CD14-positive monocyte (primary cell): ENCODE measurements around the gene CELSR3. TPM values are rescaled to one million over a fixed set of nuclear protein-coding genes. Genes with fewer than 3 reads are reported as not detected.

Experiments used
- DNase-seq, 3 donors: peaks; one replicate each; pipeline ENCODE4 v3.0.0-alpha.2; 2011 to 2022
- H2AFZ ChIP-seq: 2 replicates; pipeline ENCODE4 v1.6.0; 2012; ENCODE audit warnings: mild to moderate bottlenecking, low read depth, low read length, inconsistent platforms; ENCODE audit not compliant: insufficient read depth, poor library complexity, severe bottlenecking
- H3K27ac ChIP-seq, 2 donors: 1 replicate in 1 of 2; 2 replicates in 1 of 2; pipeline ENCODE4 v1.5.1; 2012 to 2013; ENCODE audit warnings: low read length in 2 of 2, control low read depth in 1 of 2, inconsistent platforms in 1 of 2, low read depth in 1 of 2, mild to moderate bottlenecking in 1 of 2
- H3K27me3 ChIP-seq, 2 donors: one replicate each; pipeline versions ENCODE4 v1.6.0 to v1.6.1; 2011 to 2013; ENCODE audit warnings: low read length in 2 of 2; ENCODE audit not compliant: control insufficient read depth in 2 of 2, insufficient read depth in 2 of 2
- H3K36me3 ChIP-seq, 2 donors: replicated peaks in 1 of 2; 1 replicate in 1 of 2; 2 replicates in 1 of 2; pipeline versions ENCODE4 v1.5.1 to v1.6.1; 2012 to 2013; ENCODE audit warnings: low read length in 2 of 2, control low read depth in 1 of 2, inconsistent platforms in 1 of 2, mild to moderate bottlenecking in 1 of 2; ENCODE audit not compliant: insufficient read depth in 2 of 2, control insufficient read depth in 1 of 2
- H3K4me1 ChIP-seq, 2 donors: 1 replicate in 1 of 2; 2 replicates in 1 of 2; pipeline versions ENCODE4 v1.5.1 to v1.6.1; 2012 to 2013; ENCODE audit warnings: low read length in 2 of 2, control low read depth in 1 of 2, inconsistent platforms in 1 of 2, mild to moderate bottlenecking in 1 of 2, moderate library complexity in 1 of 2; ENCODE audit not compliant: insufficient read depth in 2 of 2, control insufficient read depth in 1 of 2
- H3K4me2 ChIP-seq: replicated peaks from 2 replicates; pipeline ENCODE3; 2012; ENCODE audit warnings: low read length, moderate library complexity, mild to moderate bottlenecking; ENCODE audit not compliant: poor library complexity, severe bottlenecking; ENCODE audit errors: extremely low read depth
- H3K4me3 ChIP-seq, 3 experiments: fragments of 200-600 bp in 1 of 3; sonication (generic) in 1 of 3; replicated peaks in 1 of 3; 1 replicate in 2 of 3; 2 replicates in 1 of 3; pipeline ENCODE4 v1.5.1; 2011 to 2013; ENCODE audit warnings: low read length in 3 of 3, mild to moderate bottlenecking in 3 of 3, control low read depth in 2 of 3, low read depth in 2 of 3, inconsistent platforms in 1 of 3, moderate library complexity in 1 of 3
- H3K79me2 ChIP-seq: 2 replicates; pipeline ENCODE4 v1.6.0; 2012; ENCODE audit warnings: mild to moderate bottlenecking, control low read depth, inconsistent platforms, low read length, moderate library complexity; ENCODE audit not compliant: insufficient read depth
- H3K9ac ChIP-seq: 2 replicates; pipeline ENCODE4 v1.6.0; 2017; ENCODE audit warnings: low read length, mild to moderate bottlenecking; ENCODE audit not compliant: insufficient read depth, poor library complexity, severe bottlenecking
- H3K9me3 ChIP-seq, 2 donors: replicated peaks in 1 of 2; 1 replicate in 1 of 2; 2 replicates in 1 of 2; pipeline versions ENCODE4 v1.5.1 to v1.6.1; 2012 to 2013; ENCODE audit warnings: low read length in 2 of 2, control low read depth in 1 of 2; ENCODE audit not compliant: control insufficient read depth in 1 of 2, insufficient read depth in 1 of 2
- H4K20me1 ChIP-seq: 2 replicates; pipeline ENCODE4 v1.6.0; 2012; ENCODE audit warnings: mild to moderate bottlenecking, low read length, control low read depth, moderate library complexity; ENCODE audit not compliant: insufficient read depth
- H3K27ac Mint-ChIP-seq, 7 donors: one replicate each; pipeline ENCODE4 v1.8.0; 2020; ENCODE audit warnings: mild to moderate bottlenecking in 7 of 7, mixed read lengths in 7 of 7, moderate library complexity in 6 of 7, inconsistent platforms in 2 of 7
- H3K27me3 Mint-ChIP-seq, 3 donors: one replicate each; pipeline ENCODE4 v1.8.0; 2021 to 2022; ENCODE audit warnings: low read depth in 3 of 3, mild to moderate bottlenecking in 3 of 3, mixed read lengths in 3 of 3, moderate library complexity in 3 of 3, inconsistent platforms in 1 of 3
- H3K36me3 Mint-ChIP-seq, 2 donors: one replicate each; pipeline ENCODE4 v1.8.0; 2020; ENCODE audit warnings: mixed read lengths in 2 of 2, inconsistent platforms in 1 of 2, mild to moderate bottlenecking in 1 of 2
- H3K4me1 Mint-ChIP-seq: one replicate; pipeline ENCODE4 v1.8.0; 2020; ENCODE audit warnings: mild to moderate bottlenecking, mixed read lengths
- H3K4me3 Mint-ChIP-seq, 2 donors: one replicate each; pipeline ENCODE4 v1.8.0; 2020; ENCODE audit warnings: mild to moderate bottlenecking in 2 of 2, mixed read lengths in 2 of 2, moderate library complexity in 1 of 2
- H3K9me3 Mint-ChIP-seq, 7 donors: one replicate each; pipeline ENCODE4 v1.8.0; 2020 to 2022; ENCODE audit warnings: mixed read lengths in 7 of 7, mild to moderate bottlenecking in 6 of 7, moderate library complexity in 6 of 7, inconsistent platforms in 2 of 7
- WGBS: methylation state at CpG from one replicate; pipeline ENCODE4 v1.1.5; 2013; ENCODE audit warnings: missing lambda C conversion rate; ENCODE audit not compliant: insufficient coverage; 5-methylcytosine and 5-hydroxymethylcytosine counted together
- intact Hi-C, 2 donors: fragments of 100-400 bp; cut with micrococcal nuclease; formaldehyde crosslinking; loops; one replicate each; pipeline versions ENCODE4 v1.15.0 to v1.15.1; 2023
- polyA plus RNA-seq, 3 donors: library from polyadenylated mRNA; depleted of rRNA in 1 of 3; unstranded in 2 of 3; stranded (reverse) in 1 of 3; fragments of 300-500 nt in 2 of 3; fragments of >200 nt in 1 of 3; fragmentation: Illumina TruSeq in 2 of 3; gene quantifications; 1 replicate in 2 of 3; 2 replicates in 1 of 3; pipeline ENCODE4 v1.2.3, GENCODE V29; 2012 to 2021
- TF ChIP-seq, protein P1 (sequence below): fragments of 200-600 bp; IDR thresholded peaks from one replicate; pipeline ENCODE4 v1.8.0; 2022; ENCODE audit warnings: antibody characterized with exemption, mild to moderate bottlenecking

Gene CELSR3
- polyA plus RNA-seq, 3 donors = 0.95 TPM; not detected in 2

DNA sequence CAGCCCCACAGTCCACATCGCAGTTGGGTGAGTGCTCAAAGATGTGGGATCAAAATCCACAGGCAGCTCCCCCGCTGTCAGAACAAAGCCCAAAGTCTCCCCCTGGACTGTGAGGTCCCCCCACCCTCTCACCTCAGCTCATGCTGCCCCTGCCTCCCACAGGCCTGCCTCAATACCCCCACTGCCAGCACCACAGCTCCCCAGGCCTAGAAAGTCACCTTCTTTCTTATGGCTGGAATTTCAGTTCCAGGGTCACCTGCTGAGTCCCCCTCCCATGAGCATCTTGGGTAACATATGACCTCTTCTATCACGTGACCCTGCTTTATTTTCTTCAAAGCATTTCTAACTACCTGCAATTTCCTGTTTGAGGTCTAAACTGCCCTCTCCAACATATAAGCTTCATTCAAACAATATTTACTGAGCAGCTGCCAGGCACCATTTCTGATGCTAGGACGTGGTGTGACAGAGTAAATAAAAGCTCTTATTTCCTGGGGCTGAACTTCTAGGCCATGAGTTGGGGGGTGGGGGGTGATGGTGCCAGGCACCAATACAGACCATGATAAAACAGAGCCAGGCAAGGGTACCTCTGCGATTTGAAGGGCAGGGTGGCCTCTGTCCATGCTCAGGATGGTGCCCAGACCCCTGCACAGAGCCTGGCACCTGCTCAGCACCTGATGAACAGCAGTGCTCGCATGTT is 38.7 kb downstream of the CELSR3 start:
- 83% methylated on average over 5 of the region's 6 CpGs for WGBS
- Histone ChIP-seq H3K79me2 (no peaks in the 10 kb centered on the region), H3K4me1 (no peaks in the 10 kb centered on the region), H3K4me2 (no peak overlapping the region), H4K20me1 (no peaks in the 10 kb centered on the region), H3K36me3 (peaks cover 41 to 50% of the 10 kb centered on the region in 2 donors), H3K27ac (no peak overlapping the region), H3K9me3 (peaks cover under 1 to 12% of the 10 kb centered on the region in 2 donors), H2AFZ (no peak overlapping the region), H3K4me3 (no peak overlapping the region), H3K9ac (no peak overlapping the region), H3K27me3 (no peaks in the 10 kb centered on the region)
- H3K27ac Mint-ChIP-seq = peak overlapping the region in 3 of 7 donors; percentile 15 to 42 (median 27)
- H3K4me1 Mint-ChIP-seq = no peaks in the 10 kb centered on the region
- peaks cover 43 to 52% of the 10 kb centered on the region in 2 donors for H3K36me3 Mint-ChIP-seq
- no peak for DNase-seq
- TF ChIP-seq, protein P1, sequence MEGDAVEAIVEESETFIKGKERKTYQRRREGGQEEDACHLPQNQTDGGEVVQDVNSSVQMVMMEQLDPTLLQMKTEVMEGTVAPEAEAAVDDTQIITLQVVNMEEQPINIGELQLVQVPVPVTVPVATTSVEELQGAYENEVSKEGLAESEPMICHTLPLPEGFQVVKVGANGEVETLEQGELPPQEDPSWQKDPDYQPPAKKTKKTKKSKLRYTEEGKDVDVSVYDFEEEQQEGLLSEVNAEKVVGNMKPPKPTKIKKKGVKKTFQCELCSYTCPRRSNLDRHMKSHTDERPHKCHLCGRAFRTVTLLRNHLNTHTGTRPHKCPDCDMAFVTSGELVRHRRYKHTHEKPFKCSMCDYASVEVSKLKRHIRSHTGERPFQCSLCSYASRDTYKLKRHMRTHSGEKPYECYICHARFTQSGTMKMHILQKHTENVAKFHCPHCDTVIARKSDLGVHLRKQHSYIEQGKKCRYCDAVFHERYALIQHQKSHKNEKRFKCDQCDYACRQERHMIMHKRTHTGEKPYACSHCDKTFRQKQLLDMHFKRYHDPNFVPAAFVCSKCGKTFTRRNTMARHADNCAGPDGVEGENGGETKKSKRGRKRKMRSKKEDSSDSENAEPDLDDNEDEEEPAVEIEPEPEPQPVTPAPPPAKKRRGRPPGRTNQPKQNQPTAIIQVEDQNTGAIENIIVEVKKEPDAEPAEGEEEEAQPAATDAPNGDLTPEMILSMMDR = no peak
- H3K9me3 Mint-ChIP-seq = peaks cover 5 to 21% (median 9%) of the 10 kb centered on the region in 7 donors
- intact Hi-C loops = no loop called here
- no peak overlapping the region for H3K4me3 Mint-ChIP-seq
- H3K27me3 Mint-ChIP-seq = peaks cover 0 to 6% (median 4%) of the 10 kb centered on the region in 3 donors

GRCh38 chr3:48621461-48621869 is 41.2 kb downstream of the CELSR3 start, which contains the start of gene TMEM89:
TMEM89 (minus strand) TSS chr3:48621769; CDS start chr3:48621756, 13 bp downstream.
- no peaks in the 10 kb centered on the region for H3K27me3 ChIP-seq
- 98% methylated on average over 19 of the region's 19 CpGs for WGBS
- no peaks in the 10 kb centered on the region for H4K20me1 ChIP-seq
- H3K4me1 Mint-ChIP-seq = no peaks in the 10 kb centered on the region
- H3K27ac ChIP-seq = no peak within 1 kb of the TSS
- no peak within 1 kb of the TSS for H3K4me2 ChIP-seq
- no peak within 1 kb of the TSS for H3K9ac ChIP-seq
- no peak within 1 kb of the TSS for H3K27ac Mint-ChIP-seq
- H3K9me3 ChIP-seq = peaks cover 22 to 34% of the 10 kb centered on the region in 2 donors
- H3K36me3 ChIP-seq = peaks cover 16 to 25% of the 10 kb centered on the region in 2 donors
- no peaks in the 10 kb centered on the region for H3K4me1 ChIP-seq
- no peak for DNase-seq
- H3K4me3 Mint-ChIP-seq = no peak within 1 kb of the TSS
- H2AFZ ChIP-seq = no peak within 1 kb of the TSS
- H3K4me3 ChIP-seq = no peak within 1 kb of the TSS
- peaks cover 17 to 44% (median 32%) of the 10 kb centered on the region in 7 donors for H3K9me3 Mint-ChIP-seq
- intact Hi-C loops = no loop called here
- H3K36me3 Mint-ChIP-seq = peaks cover 19 to 27% of the 10 kb centered on the region in 2 donors
- no peaks in the 10 kb centered on the region for H3K79me2 ChIP-seq
- TF ChIP-seq, protein P1 = no peak
- peaks cover 0 to 4% (median 2%) of the 10 kb centered on the region in 3 donors for H3K27me3 Mint-ChIP-seq
